WTC11 (cell line): ENCODE results near the gene E2F4. TPM values are rescaled to one million over a fixed set of nuclear protein-coding genes. Genes with fewer than 3 reads are reported as not detected.

Source experiments
- ATAC-seq: fragments of 200-7000 bp; cut with Tn5 transposase; 2 replicates; pipeline ENCODE4 v1.10.0; 2021; ENCODE audit warnings: mild to moderate bottlenecking, moderate library complexity
- CTCF ChIA-PET: fragments of 300-600 bp; sonication (Branson Sonifier 250); formaldehyde crosslinking; loops from one replicate; lab custom pipeline; 2021; ENCODE audit warnings: antibody characterized with exemption; lab: Charles Lee
- POLR2A ChIA-PET: fragments of 350-600 bp; sonication (Branson Sonifier 250); formaldehyde crosslinking; loops from one replicate; lab custom pipeline; 2021; ENCODE audit warnings: antibody characterized with exemption; lab: Charles Lee
- DNase-seq: peaks from one replicate; pipeline ENCODE4 v3.0.0; 2021; ENCODE audit warnings: low spot score
- H3K27ac Mint-ChIP-seq: 2 replicates; pipeline ENCODE4 v1.8.0; 2021; ENCODE audit warnings: mixed read lengths
- H3K27me3 Mint-ChIP-seq: 2 replicates; pipeline ENCODE4 v1.8.0; 2021; ENCODE audit warnings: low read depth, mild to moderate bottlenecking, moderate library complexity, mixed read lengths
- H3K36me3 Mint-ChIP-seq: 2 replicates; pipeline ENCODE4 v1.8.0; 2021; ENCODE audit warnings: mixed read lengths
- H3K4me1 Mint-ChIP-seq: 2 replicates; pipeline ENCODE4 v1.8.0; 2022; ENCODE audit warnings: mixed read lengths
- H3K4me3 Mint-ChIP-seq: 2 replicates; pipeline ENCODE4 v1.8.0; 2021; ENCODE audit warnings: mild to moderate bottlenecking, moderate library complexity, mixed read lengths
- H3K9me3 Mint-ChIP-seq: 2 replicates; pipeline ENCODE4 v1.8.0; 2021; ENCODE audit warnings: mixed read lengths
- ATF2 ChIP-seq: sonication (generic); formaldehyde crosslinking; IDR thresholded peaks from 2 replicates; pipeline ENCODE4 v1.8.1; 2022; ENCODE audit warnings: low read depth, missing genetic modification reagents, borderline replicate concordance
- ATF3 ChIP-seq: sonication (generic); formaldehyde crosslinking; conservative IDR thresholded peaks from 2 replicates; pipeline ENCODE4 v1.8.1; 2022; ENCODE audit warnings: mild to moderate bottlenecking, missing genetic modification reagents
- CREB1 ChIP-seq: sonication (generic); formaldehyde crosslinking; IDR thresholded peaks from 2 replicates; pipeline ENCODE4 v1.8.0; 2023; ENCODE audit warnings: mild to moderate bottlenecking, missing genetic modification reagents
- CREM ChIP-seq: sonication (generic); formaldehyde crosslinking; IDR thresholded peaks from 2 replicates; pipeline ENCODE4 v1.8.1; 2022; ENCODE audit warnings: mild to moderate bottlenecking, missing genetic modification reagents, moderate library complexity
- ERG ChIP-seq: fragments of 250-450 bp; sonication (Bioruptor Pico); IDR thresholded peaks from 2 replicates; pipeline ENCODE4 v1.8.0; 2021; ENCODE audit warnings: mild to moderate bottlenecking
- ESRRA ChIP-seq: sonication (generic); formaldehyde crosslinking; IDR thresholded peaks from 2 replicates; pipeline ENCODE4 v1.8.1; 2022; ENCODE audit warnings: mild to moderate bottlenecking, missing genetic modification reagents, borderline replicate concordance
- FOXP1 ChIP-seq: sonication (generic); formaldehyde crosslinking; IDR thresholded peaks from 2 replicates; pipeline ENCODE4 v1.8.0; 2022; ENCODE audit warnings: missing genetic modification reagents, mild to moderate bottlenecking, moderate library complexity, borderline replicate concordance
- GRHL2 ChIP-seq: fragments of 250-450 bp; sonication (Bioruptor Pico); IDR thresholded peaks from 2 replicates; pipeline ENCODE4 v1.8.0; 2022; ENCODE audit warnings: mild to moderate bottlenecking, moderate library complexity; ENCODE audit not compliant: insufficient replicate concordance, severe bottlenecking
- JAZF1 ChIP-seq: fragments of 250-450 bp; sonication (Bioruptor Pico); IDR thresholded peaks from 2 replicates; pipeline ENCODE4 v1.9.0; 2021; ENCODE audit warnings: moderate library complexity, mild to moderate bottlenecking, inconsistent platforms
- MYBL2 ChIP-seq: sonication (generic); formaldehyde crosslinking; IDR thresholded peaks from 2 replicates; pipeline ENCODE4 v1.8.1; 2023; ENCODE audit warnings: mild to moderate bottlenecking, moderate library complexity, missing genetic modification reagents
- NFATC4 ChIP-seq: fragments of 250-450 bp; sonication (Bioruptor Pico); IDR thresholded peaks from 2 replicates; pipeline ENCODE4 v1.9.0; 2021; ENCODE audit warnings: mild to moderate bottlenecking
- NFYB ChIP-seq: sonication (generic); formaldehyde crosslinking; conservative IDR thresholded peaks from 2 replicates; pipeline ENCODE4 v1.8.0; 2022; ENCODE audit warnings: low read depth, missing genetic modification reagents
- SMAD4 ChIP-seq: sonication (generic); formaldehyde crosslinking; IDR thresholded peaks from 2 replicates; pipeline ENCODE4 v1.8.0; 2022; ENCODE audit warnings: mild to moderate bottlenecking, missing genetic modification reagents
- TCF7 ChIP-seq: sonication (generic); formaldehyde crosslinking; IDR thresholded peaks from 2 replicates; pipeline ENCODE4 v1.8.0; 2022; ENCODE audit warnings: mild to moderate bottlenecking, low read depth, missing genetic modification reagents, moderate library complexity
- ZBTB21 ChIP-seq: sonication (generic); formaldehyde crosslinking; IDR thresholded peaks from 2 replicates; pipeline ENCODE4 v1.8.1; 2023; ENCODE audit warnings: mild to moderate bottlenecking, missing genetic modification reagents, borderline replicate concordance
- ZNF317 ChIP-seq: sonication (generic); formaldehyde crosslinking; IDR thresholded peaks from 2 replicates; pipeline ENCODE4 v1.8.1; 2023; ENCODE audit warnings: low read depth, mild to moderate bottlenecking, moderate library complexity, missing genetic modification reagents, borderline replicate concordance
- ZNF396 ChIP-seq: fragments of 250-450 bp; sonication (Bioruptor Pico); IDR thresholded peaks from 2 replicates; pipeline ENCODE4 v1.8.0; 2021; ENCODE audit warnings: mild to moderate bottlenecking, moderate library complexity, borderline replicate concordance
- ZNF423 ChIP-seq: fragments of 250-450 bp; sonication (Bioruptor Pico); IDR thresholded peaks from 2 replicates; pipeline ENCODE4 v2.1.2; 2022; ENCODE audit warnings: mild to moderate bottlenecking, moderate library complexity
- ZNF425 ChIP-seq: fragments of 250-450 bp; sonication (Bioruptor Pico); conservative IDR thresholded peaks from 2 replicates; pipeline ENCODE4 v1.9.0; 2021; ENCODE audit warnings: mild to moderate bottlenecking
- total RNA-seq: library from RNA; stranded (reverse); gene quantifications from 3 replicates; pipeline ENCODE4 v1.2.3, GENCODE V29; 2021
- TF ChIP-seq, protein P1 (sequence below): sonication (generic); formaldehyde crosslinking; IDR thresholded peaks from 2 replicates; pipeline ENCODE4 v1.8.1; 2022; ENCODE audit warnings: mild to moderate bottlenecking, missing genetic modification reagents, moderate library complexity, borderline replicate concordance
- TF ChIP-seq, protein P2 (sequence below): sonication (generic); formaldehyde crosslinking; IDR thresholded peaks from 2 replicates; pipeline ENCODE4 v1.8.1; 2022; ENCODE audit warnings: missing genetic modification reagents, borderline replicate concordance
- TF ChIP-seq, protein P3 (sequence below): sonication (generic); formaldehyde crosslinking; conservative IDR thresholded peaks from 2 replicates; pipeline ENCODE4 v1.8.1; 2023; ENCODE audit warnings: mild to moderate bottlenecking, low read depth, missing genetic modification reagents, moderate library complexity
- TF ChIP-seq, protein P4 (sequence below): fragments of 250-450 bp; sonication (Bioruptor Pico); IDR thresholded peaks from 2 replicates; pipeline ENCODE4 v1.9.0; 2021; ENCODE audit warnings: mild to moderate bottlenecking

The E2F4 gene
- total RNA-seq, 1 experiment from 2014 or later: 85.0 TPM

DNA sequence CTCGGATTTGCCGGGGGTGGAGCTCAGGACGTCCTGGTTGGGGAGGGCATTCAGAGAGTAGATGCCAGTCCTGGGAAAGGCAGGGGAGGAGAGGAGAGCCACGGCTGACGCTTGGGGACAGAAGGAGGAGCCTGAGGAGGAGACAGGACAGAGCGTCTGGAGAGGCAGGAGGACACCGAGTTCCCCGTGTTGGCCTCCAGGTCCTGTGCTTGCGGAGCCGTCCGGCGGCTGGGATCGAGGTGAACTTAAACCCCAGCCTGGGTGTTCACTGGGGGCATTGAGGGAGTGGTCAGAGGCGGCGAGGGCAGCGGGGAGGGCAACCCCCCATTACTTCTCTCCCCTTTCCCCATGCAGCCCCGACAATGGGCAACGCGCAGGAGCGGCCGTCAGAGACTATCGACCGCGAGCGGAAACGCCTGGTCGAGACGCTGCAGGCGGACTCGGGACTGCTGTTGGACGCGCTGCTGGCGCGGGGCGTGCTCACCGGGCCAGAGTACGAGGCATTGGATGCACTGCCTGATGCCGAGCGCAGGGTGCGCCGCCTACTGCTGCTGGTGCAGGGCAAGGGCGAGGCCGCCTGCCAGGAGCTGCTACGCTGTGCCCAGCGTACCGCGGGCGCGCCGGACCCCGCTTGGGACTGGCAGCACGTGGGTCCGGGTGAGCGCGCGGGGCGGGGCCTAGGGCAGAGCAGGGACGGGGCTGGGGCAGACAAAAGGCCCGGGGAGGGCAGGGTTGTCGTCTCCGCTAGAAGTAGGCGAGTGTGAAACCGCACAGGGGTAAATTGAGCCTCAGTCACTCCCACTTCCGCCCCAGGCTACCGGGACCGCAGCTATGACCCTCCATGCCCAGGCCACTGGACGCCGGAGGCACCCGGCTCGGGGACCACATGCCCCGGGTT is 17.9 kb upstream of the E2F4 start:
- peaks cover 36% of the 10 kb centered on the region for H3K4me1 Mint-ChIP-seq
- H3K36me3 Mint-ChIP-seq: peaks cover 3% of the 10 kb centered on the region; the same call in 1 of the 2 replicates
- no peaks in the 10 kb centered on the region for H3K9me3 Mint-ChIP-seq
- peaks cover 89% of the 10 kb centered on the region for H3K27me3 Mint-ChIP-seq
- DNase-seq (peak; percentile 76), ATAC-seq (peak; percentile 19)
- POLR2A ChIA-PET: interaction anchor here (1.1 to 1.4 kb wide), 3 partner anchors 11 to 53 kb away, joined by 3 to 5 read pairs (median 3); partner anchors contain the start of genes FBXL8, TMEM208 and TRADD
- CTCF ChIA-PET: interaction anchor here (0.6 to 15.6 kb wide), 10 partner anchors 9 to 156 kb away, joined by 3 to 386 read pairs (median 4); partner anchors contain the start of genes B3GNT9, ELMO3, FBXL8 and FHOD1
- H3K4me3 Mint-ChIP-seq: peak overlapping the region; percentile 84
- no peak overlapping the region; the same call in 1 of the 2 replicates for H3K27ac Mint-ChIP-seq
- TF ChIP-seq ZBTB21 (CRISPR knock-in tag) (peak; percentile 41; the same call in 1 of the 2 replicates), ZNF396 (CRISPR knock-in tag) (no peak), TCF7 (CRISPR knock-in tag) (no peak), FOXP1 (peak; percentile 77), ESRRA (no peak; the same call in 1 of the 2 replicates), ZNF425 (CRISPR knock-in tag) (no peak), NFATC4 (CRISPR knock-in tag) (no peak), CREM (CRISPR knock-in tag) (peak; percentile 64; the same call in 1 of the 2 replicates), CREB1 (CRISPR knock-in tag) (peak; percentile 36; the same call in 1 of the 2 replicates), JAZF1 (CRISPR knock-in tag) (no peak), ERG (CRISPR knock-in tag) (no peak), NFYB (CRISPR knock-in tag) (peak; percentile 21; the same call in 1 of the 2 replicates), MYBL2 (CRISPR knock-in tag) (peak; percentile 63; the same call in 1 of the 2 replicates), ZNF423 (CRISPR knock-in tag) (no peak), ATF2 (CRISPR knock-in tag) (no peak), ATF3 (CRISPR knock-in tag) (no peak), SMAD4 (no peak), ZNF317 (CRISPR knock-in tag) (no peak), GRHL2 (no peak)
- TF ChIP-seq, protein P1, sequence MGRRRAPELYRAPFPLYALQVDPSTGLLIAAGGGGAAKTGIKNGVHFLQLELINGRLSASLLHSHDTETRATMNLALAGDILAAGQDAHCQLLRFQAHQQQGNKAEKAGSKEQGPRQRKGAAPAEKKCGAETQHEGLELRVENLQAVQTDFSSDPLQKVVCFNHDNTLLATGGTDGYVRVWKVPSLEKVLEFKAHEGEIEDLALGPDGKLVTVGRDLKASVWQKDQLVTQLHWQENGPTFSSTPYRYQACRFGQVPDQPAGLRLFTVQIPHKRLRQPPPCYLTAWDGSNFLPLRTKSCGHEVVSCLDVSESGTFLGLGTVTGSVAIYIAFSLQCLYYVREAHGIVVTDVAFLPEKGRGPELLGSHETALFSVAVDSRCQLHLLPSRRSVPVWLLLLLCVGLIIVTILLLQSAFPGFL (CRISPR knock-in tag): 0 out of 2 replicates have a peak, but pooled peaks have one; percentile 27
- TF ChIP-seq, protein P2, sequence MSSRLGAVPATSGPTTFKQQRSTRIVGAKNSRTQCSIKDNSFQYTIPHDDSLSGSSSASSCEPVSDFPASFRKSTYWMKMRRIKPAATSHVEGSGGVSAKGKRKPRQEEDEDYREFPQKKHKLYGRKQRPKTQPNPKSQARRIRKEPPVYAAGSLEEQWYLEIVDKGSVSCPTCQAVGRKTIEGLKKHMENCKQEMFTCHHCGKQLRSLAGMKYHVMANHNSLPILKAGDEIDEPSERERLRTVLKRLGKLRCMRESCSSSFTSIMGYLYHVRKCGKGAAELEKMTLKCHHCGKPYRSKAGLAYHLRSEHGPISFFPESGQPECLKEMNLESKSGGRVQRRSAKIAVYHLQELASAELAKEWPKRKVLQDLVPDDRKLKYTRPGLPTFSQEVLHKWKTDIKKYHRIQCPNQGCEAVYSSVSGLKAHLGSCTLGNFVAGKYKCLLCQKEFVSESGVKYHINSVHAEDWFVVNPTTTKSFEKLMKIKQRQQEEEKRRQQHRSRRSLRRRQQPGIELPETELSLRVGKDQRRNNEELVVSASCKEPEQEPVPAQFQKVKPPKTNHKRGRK: no peak
- TF ChIP-seq, protein P3, sequence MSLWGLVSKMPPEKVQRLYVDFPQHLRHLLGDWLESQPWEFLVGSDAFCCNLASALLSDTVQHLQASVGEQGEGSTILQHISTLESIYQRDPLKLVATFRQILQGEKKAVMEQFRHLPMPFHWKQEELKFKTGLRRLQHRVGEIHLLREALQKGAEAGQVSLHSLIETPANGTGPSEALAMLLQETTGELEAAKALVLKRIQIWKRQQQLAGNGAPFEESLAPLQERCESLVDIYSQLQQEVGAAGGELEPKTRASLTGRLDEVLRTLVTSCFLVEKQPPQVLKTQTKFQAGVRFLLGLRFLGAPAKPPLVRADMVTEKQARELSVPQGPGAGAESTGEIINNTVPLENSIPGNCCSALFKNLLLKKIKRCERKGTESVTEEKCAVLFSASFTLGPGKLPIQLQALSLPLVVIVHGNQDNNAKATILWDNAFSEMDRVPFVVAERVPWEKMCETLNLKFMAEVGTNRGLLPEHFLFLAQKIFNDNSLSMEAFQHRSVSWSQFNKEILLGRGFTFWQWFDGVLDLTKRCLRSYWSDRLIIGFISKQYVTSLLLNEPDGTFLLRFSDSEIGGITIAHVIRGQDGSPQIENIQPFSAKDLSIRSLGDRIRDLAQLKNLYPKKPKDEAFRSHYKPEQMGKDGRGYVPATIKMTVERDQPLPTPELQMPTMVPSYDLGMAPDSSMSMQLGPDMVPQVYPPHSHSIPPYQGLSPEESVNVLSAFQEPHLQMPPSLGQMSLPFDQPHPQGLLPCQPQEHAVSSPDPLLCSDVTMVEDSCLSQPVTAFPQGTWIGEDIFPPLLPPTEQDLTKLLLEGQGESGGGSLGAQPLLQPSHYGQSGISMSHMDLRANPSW: no peak
- TF ChIP-seq, protein P4, sequence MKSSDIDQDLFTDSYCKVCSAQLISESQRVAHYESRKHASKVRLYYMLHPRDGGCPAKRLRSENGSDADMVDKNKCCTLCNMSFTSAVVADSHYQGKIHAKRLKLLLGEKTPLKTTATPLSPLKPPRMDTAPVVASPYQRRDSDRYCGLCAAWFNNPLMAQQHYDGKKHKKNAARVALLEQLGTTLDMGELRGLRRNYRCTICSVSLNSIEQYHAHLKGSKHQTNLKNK (CRISPR knock-in tag): no peak
